Mesothelial cell of epicardium (in vitro differentiated cells): Measurements from ENCODE around the gene TAX1BP1. TPM values are rescaled to one million over a fixed set of nuclear protein-coding genes. Genes with fewer than 3 reads are reported as not detected.

Experiments
- DNase-seq, 2 experiments: peaks; one replicate each; pipeline ENCODE4 v3.0.0; 2021; ENCODE audit warnings: low spot score in 2 of 2; ENCODE audit not compliant: unreplicated experiment in 2 of 2
- H3K27ac Mint-ChIP-seq: 2 replicates; pipeline ENCODE4 v1.8.0; 2021; ENCODE audit warnings: mixed read lengths
- H3K27me3 Mint-ChIP-seq: 2 replicates; pipeline ENCODE4 v1.8.0; 2021; ENCODE audit warnings: low read depth, mixed read lengths
- H3K36me3 Mint-ChIP-seq: 2 replicates; pipeline ENCODE4 v1.8.0; 2021; ENCODE audit warnings: mixed read lengths
- H3K4me1 Mint-ChIP-seq: 2 replicates; pipeline ENCODE4 v1.8.0; 2021; ENCODE audit warnings: mixed read lengths
- H3K4me3 Mint-ChIP-seq: 2 replicates; pipeline ENCODE4 v1.8.0; 2021; ENCODE audit warnings: mild to moderate bottlenecking, moderate library complexity, mixed read lengths
- H3K9me3 Mint-ChIP-seq: 2 replicates; pipeline ENCODE4 v1.8.0; 2021; ENCODE audit warnings: mixed read lengths
- CTCF ChIP-seq: fragments of 200-600 bp; sonication (generic); IDR thresholded peaks from one replicate; pipeline ENCODE4 v1.5.0; 2021; ENCODE audit warnings: antibody characterized with exemption; ENCODE audit not compliant: unreplicated experiment
- total RNA-seq: library from RNA; stranded (reverse); gene quantifications from 3 replicates; pipeline ENCODE4 v1.2.1, GENCODE V29; 2021

Gene TAX1BP1
- total RNA-seq, 1 donor from 2014 or later = 89.8 TPM

GRCh38 chr7:27870595-27870994 lies 130.6 kb downstream of the TAX1BP1 start:
- DNase-seq = no peak
- Mint-ChIP-seq H3K4me1 (peaks cover 15% of the 10 kb centered on the region), H3K27me3 (peaks cover under 1% of the 10 kb centered on the region), H3K27ac (no peak overlapping the region), H3K4me3 (no peak overlapping the region), H3K36me3 (no peaks in the 10 kb centered on the region), H3K9me3 (no peaks in the 10 kb centered on the region)
- TF ChIP-seq CTCF = no peak

GRCh38 chr7:27871086-27871485 lies 131.1 kb downstream of the TAX1BP1 start:
- Mint-ChIP-seq H3K27me3 (no peaks in the 10 kb centered on the region), H3K4me3 (no peak overlapping the region), H3K27ac (no peak overlapping the region), H3K36me3 (no peaks in the 10 kb centered on the region), H3K4me1 (peaks cover 15% of the 10 kb centered on the region), H3K9me3 (no peaks in the 10 kb centered on the region)
- TF ChIP-seq CTCF = no peak
- DNase-seq = no peak

GRCh38 chr7:27871866-27872265 lies 131.9 kb downstream of the TAX1BP1 start:
- no peak for TF ChIP-seq CTCF
- no peak for DNase-seq

GRCh38 chr7:27872356-27873275 lies 132.7 kb downstream of the TAX1BP1 start:
- TF ChIP-seq CTCF = no peak
- H3K36me3 Mint-ChIP-seq = no peaks in the 10 kb centered on the region
- H3K4me3 Mint-ChIP-seq = no peak overlapping the region
- no peak overlapping the region for H3K27ac Mint-ChIP-seq
- peaks cover 4% of the 10 kb centered on the region for H3K4me1 Mint-ChIP-seq
- DNase-seq = no peak
- H3K27me3 Mint-ChIP-seq = peaks cover under 1% of the 10 kb centered on the region
- no peaks in the 10 kb centered on the region for H3K9me3 Mint-ChIP-seq

More at GRCh38 chr7:27871866-27872265, 131.9 kb downstream of the TAX1BP1 start:
- no peaks in the 10 kb centered on the region for H3K36me3 Mint-ChIP-seq
- H3K4me1 Mint-ChIP-seq = peaks cover 11% of the 10 kb centered on the region
- H3K27ac Mint-ChIP-seq = no peak overlapping the region
- no peaks in the 10 kb centered on the region for H3K9me3 Mint-ChIP-seq
- no peak overlapping the region for H3K4me3 Mint-ChIP-seq
- H3K27me3 Mint-ChIP-seq = no peaks in the 10 kb centered on the region

- peaks cover 1% of the 10 kb centered on the region for H3K27me3 Mint-ChIP-seq
- no peaks in the 10 kb centered on the region for H3K4me1 Mint-ChIP-seq
- no peak overlapping the region for H3K4me3 Mint-ChIP-seq
- no peaks in the 10 kb centered on the region for H3K9me3 Mint-ChIP-seq
- TF ChIP-seq CTCF = no peak
- H3K27ac Mint-ChIP-seq = no peak overlapping the region
- no peak for DNase-seq
- no peaks in the 10 kb centered on the region for H3K36me3 Mint-ChIP-seq
Observed at GRCh38 chr7:27873981-27874957, 134.3 kb downstream of the TAX1BP1 start.
